Measurements from ENCODE around the gene KLHL20.

DNA sequence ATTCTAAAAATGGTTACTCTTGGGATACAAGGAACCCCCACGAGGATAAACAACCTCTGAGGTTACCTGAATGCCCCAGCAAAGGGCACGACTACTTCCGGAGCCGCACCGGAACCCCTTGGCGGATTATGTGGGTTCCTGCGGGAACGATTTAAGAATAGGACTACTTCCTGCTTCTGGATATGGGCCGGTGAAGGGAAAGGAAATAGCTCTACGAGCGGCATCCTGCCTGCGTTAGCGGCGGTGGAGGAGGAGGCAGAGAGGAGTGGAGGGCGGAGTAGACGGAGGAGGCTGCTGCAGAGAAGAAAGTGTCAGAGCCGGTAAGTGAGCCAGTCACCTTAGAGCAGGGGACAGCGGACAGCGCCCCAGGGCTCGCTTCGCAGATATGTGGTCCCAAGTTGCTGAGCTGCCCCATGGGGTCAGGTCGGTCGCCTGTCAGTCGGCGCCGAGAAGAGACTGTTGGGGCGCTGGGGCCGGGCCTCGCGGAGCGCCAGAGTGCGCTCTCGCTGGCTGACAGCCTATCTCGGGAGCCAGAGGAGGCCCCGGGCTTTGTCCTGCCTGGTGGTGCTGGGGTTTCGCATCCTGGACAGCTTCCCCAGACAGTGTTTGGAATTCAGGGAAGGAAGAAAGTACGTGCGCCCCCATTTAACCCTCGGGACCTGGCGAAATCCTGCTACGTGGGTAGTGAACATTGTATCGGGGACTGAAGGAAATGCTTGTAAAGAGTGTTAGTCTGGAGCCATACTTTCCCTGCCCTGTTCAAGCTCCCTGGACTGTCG lies at the start of gene KLHL20:
- TF ChIP-seq, protein P1, sequence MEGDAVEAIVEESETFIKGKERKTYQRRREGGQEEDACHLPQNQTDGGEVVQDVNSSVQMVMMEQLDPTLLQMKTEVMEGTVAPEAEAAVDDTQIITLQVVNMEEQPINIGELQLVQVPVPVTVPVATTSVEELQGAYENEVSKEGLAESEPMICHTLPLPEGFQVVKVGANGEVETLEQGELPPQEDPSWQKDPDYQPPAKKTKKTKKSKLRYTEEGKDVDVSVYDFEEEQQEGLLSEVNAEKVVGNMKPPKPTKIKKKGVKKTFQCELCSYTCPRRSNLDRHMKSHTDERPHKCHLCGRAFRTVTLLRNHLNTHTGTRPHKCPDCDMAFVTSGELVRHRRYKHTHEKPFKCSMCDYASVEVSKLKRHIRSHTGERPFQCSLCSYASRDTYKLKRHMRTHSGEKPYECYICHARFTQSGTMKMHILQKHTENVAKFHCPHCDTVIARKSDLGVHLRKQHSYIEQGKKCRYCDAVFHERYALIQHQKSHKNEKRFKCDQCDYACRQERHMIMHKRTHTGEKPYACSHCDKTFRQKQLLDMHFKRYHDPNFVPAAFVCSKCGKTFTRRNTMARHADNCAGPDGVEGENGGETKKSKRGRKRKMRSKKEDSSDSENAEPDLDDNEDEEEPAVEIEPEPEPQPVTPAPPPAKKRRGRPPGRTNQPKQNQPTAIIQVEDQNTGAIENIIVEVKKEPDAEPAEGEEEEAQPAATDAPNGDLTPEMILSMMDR (IDR thresholded peaks at IDR 0.05), result peak in 1 of 5 experiments; percentile 31
- no peak for TF ChIP-seq EP300 (IDR thresholded peaks at IDR 0.05; ENCODE audit: low read depth)
- TF ChIP-seq POLR2A (IDR thresholded peaks at IDR 0.05), result peak; percentile 82
- TF ChIP-seq POLR2AphosphoS5 (IDR thresholded peaks at IDR 0.05), result peak; percentile 84 to 89 (median 88)

Measured in transverse colon (tissue), 4 donors.